Effector memory CD4-positive, alpha-beta T cell (primary cell): Measurements from ENCODE around the gene TSEN54.
A peak's percentile ranks its signal among the peaks of the same experiment; 100 is the strongest.
"Not testable (repeated sequence)": the region's sequence is repeated elsewhere in the genome, so short reads cannot be mapped to it uniquely, and the experiment has no call there.

Experiments
- DNase-seq, 3 donors: peaks; one replicate each; pipeline ENCODE4 v3.0.0-alpha.2; 2020
- H3K27ac ChIP-seq: 2 replicates; pipeline ENCODE4 v1.7.0; 2013; ENCODE audit warnings: mild to moderate bottlenecking, low read length, moderate library complexity; ENCODE audit not compliant: insufficient read depth, poor library complexity, severe bottlenecking
- H3K27me3 ChIP-seq: replicated peaks from 2 replicates; pipeline ENCODE4 v1.7.0; 2013; ENCODE audit warnings: mild to moderate bottlenecking, low read length; ENCODE audit not compliant: insufficient read depth, control insufficient read depth, poor library complexity, severe bottlenecking
- H3K36me3 ChIP-seq: 2 replicates; pipeline ENCODE4 v1.7.0; 2013; ENCODE audit warnings: mild to moderate bottlenecking, low read length, moderate library complexity; ENCODE audit not compliant: control insufficient read depth, insufficient read depth
- H3K4me1 ChIP-seq: 2 replicates; pipeline ENCODE4 v1.7.0; 2013; ENCODE audit warnings: low read length, mild to moderate bottlenecking; ENCODE audit not compliant: control insufficient read depth, insufficient read depth, poor library complexity, severe bottlenecking
- H3K4me3 ChIP-seq: 2 replicates; pipeline ENCODE4 v1.7.0; 2013; ENCODE audit warnings: low read length, low read depth, mild to moderate bottlenecking; ENCODE audit not compliant: insufficient read depth, poor library complexity, severe bottlenecking
- H3K9me3 ChIP-seq: 2 replicates; pipeline ENCODE4 v1.7.0; 2013; ENCODE audit warnings: mild to moderate bottlenecking, low read length, moderate library complexity; ENCODE audit not compliant: control insufficient read depth

Gene TSEN54

DNA sequence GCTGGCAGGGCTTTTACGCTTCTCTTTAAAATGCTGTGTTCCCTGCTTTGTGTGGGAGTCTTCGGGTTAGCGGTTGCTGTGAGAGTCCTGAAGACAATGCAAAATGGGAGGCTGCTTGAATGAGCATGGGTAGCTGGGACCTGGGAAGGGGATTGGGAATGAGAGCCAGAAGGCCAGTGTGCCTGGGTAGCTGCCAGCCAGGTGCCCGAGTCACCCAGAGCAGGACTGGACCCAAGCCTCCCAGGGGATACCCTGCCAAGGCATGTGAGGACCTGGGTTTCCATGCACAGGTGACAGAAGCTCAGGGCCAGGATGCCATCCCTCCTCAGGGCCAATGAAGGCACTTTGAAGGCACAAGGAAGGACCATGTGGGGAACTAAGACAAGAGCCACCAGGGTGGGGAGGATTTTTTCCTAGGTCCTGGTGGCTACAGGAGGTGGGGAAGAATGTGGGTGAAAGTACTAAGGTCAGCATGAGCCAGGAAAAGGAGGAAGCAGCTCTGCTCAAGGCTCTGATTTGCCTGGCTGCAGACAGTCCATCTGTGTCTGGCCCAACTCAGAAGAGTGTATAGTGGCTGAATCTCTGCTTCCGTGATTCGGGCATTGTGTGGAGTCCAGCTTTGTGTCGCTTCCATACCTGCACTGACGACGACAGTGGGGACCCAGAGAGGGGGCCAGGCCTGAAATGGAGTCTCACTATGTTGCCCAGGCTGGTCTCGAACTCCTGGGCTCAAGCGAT lies 39.4 kb upstream of the TSEN54 start:
- no peak overlapping the region for H3K4me3 ChIP-seq
- H3K27me3 ChIP-seq = no peaks in the 10 kb centered on the region
- peaks cover 22% of the 10 kb centered on the region for H3K36me3 ChIP-seq
- no peaks in the 10 kb centered on the region for H3K9me3 ChIP-seq
- no peaks in the 10 kb centered on the region for H3K4me1 ChIP-seq
- H3K27ac ChIP-seq = no peak overlapping the region
- DNase-seq = no peak

DNA sequence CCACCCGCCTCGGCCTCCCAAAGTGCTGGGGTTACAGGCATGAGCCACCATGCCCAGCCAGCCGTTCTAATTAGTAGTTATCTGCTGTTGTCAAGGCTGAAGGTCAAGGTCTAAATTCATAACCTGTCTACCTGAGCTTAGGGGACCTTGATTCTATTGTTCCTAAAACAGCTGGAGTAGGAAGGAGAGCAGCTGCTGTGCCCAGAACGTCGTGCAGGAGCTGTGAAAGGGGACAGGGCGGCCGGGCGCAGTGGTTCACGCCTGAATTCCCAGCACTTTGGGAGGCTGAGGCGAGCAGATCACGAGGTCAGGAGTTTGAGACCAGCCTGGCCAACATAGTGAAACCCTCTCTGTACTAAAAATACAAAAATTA lies 38.9 kb upstream of the TSEN54 start:
- H3K4me1 ChIP-seq, H3K27ac ChIP-seq, H3K4me3 ChIP-seq, H3K27me3 ChIP-seq, DNase-seq, H3K9me3 ChIP-seq: not testable (repeated sequence)
- peaks cover 16% of the 10 kb centered on the region for H3K36me3 ChIP-seq

DNA sequence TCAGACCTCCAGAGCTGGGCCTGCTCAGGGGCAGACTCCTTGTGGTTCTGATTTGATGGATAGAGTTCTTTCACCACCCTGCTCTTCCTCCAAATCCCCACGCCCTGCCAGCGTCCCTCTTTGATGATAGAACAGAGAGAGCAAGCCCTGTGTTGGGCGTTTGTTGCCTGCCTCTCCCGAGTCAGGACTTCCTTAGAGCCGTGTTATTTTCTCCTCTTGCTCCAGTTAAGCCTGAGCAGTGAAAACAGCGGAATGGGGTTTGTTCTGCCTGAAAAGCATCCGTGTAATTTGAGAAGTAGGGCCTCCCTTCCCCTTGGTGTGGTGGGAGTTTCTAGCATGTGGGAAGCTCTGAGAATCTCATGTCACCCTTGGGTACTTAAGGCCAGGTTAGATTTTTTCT lies 37.8 kb upstream of the TSEN54 start:
- H3K36me3 ChIP-seq = peaks cover 9% of the 10 kb centered on the region
- no peaks in the 10 kb centered on the region for H3K4me1 ChIP-seq
- no peak overlapping the region for H3K27ac ChIP-seq
- H3K9me3 ChIP-seq = no peaks in the 10 kb centered on the region
- H3K4me3 ChIP-seq = no peak overlapping the region
- no peaks in the 10 kb centered on the region for H3K27me3 ChIP-seq
- DNase-seq = no peak

DNA sequence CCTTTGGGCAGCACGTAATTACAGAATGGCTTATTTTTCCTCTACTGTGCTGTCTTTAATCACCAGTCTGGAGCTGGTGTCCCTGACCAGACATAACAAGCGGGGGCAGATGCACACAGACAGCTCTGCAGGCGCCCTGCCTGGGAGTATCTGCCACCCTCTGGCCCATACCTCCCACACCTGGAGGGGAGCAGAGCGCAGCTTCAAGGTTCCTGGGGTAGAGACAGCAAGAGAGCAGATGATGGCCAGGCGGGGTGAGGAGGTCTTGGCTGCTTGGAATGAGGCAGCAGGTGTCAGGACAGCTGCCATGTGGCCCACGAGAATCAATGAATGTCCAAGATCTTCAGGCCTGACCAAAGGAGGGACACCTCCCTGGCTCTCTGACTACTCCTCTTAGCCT lies 36.0 kb upstream of the TSEN54 start:
- no peaks in the 10 kb centered on the region for H3K27me3 ChIP-seq
- H3K9me3 ChIP-seq = no peaks in the 10 kb centered on the region
- H3K27ac ChIP-seq = no peak overlapping the region
- H3K4me1 ChIP-seq = no peaks in the 10 kb centered on the region
- no peak overlapping the region for H3K4me3 ChIP-seq
- peaks cover 4% of the 10 kb centered on the region for H3K36me3 ChIP-seq
- no peak for DNase-seq

DNA sequence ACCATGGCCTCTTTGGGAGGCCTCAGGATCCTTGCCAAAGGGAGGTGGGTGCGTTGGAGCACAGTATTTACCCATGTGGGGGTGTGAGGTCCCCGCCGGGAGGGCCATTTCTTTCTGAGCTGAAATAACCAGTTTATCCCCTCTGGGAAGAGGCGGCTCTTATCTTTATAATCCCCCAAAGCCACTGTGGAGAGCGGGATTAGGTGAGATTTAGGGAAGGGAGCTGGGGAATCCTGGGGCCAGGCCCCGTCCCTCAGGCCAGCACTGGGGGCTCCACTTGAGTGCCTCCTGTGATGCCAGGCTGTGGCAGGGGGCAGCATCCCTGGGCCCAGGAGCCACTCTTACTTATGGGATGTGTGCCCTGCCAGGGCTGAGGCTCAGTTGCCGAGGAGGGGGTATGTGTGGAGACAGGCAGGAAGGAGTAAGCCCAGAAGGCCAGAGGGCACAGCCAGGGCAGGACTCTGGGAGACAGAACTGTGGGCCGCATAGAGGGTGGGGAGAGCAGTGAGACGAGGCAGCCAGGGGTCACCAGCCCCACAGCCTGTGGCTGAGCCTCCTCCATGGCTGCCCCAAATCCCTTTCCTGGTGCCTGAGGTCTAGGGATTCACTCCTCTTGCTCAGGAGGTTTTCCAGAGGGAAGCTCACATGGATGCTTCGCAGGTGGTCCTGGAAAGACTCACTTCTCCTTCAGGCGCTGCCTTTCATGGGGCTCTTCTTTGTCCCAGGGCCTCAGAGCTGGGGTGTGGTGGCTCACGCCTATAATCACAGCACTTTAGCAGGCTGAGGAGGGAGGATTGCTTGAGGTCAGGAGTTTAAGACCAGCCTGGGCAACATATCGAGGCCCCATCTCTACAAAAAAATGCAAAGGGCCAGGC lies 34.9 kb upstream of the TSEN54 start:
- Histone ChIP-seq H3K27ac (no peak overlapping the region), H3K9me3 (no peaks in the 10 kb centered on the region), H3K27me3 (no peaks in the 10 kb centered on the region), H3K36me3 (peaks cover 4% of the 10 kb centered on the region), H3K4me3 (no peak overlapping the region), H3K4me1 (no peaks in the 10 kb centered on the region)
- no peak for DNase-seq

DNA sequence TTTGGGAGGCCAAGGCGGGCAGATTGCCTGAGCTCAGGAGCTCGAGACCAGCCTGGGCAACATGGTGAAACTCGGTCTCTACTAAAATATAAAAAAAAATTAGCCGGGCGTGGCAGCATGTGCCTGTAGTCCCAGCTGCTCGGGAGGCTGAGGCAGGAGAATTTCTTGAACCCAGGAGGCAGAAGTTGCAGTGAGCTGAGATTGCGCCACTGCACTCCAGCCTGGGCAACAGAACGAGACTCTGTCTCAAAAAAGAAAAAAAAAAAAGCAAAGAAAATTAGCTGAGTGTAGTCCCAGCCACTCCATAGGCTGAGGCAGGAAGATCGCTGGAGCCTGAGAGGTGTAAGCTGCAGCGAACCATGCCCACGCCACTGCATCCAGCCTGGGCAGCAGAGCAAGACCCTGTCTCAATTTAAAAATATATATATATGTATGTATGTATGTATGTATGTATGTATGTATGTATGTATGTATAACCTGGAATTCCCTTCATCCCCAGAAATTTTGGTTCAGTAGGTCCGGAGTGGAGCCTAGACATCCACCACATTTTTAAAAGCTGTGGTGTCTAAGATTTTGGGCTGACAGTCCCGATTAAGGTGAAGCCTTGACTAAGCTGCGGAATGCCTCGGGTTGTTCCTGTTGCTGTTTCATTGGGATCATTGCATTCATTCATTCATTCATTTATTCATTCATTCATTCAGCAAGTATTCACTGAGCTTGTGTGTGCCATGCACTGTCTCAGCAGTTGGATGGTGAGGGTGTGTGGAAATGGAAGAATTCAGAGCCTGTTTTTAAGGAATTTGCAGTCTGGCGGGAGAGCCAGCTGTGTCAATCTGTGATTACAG lies 34.0 kb upstream of the TSEN54 start:
- Histone ChIP-seq H3K27me3 (no peaks in the 10 kb centered on the region), H3K4me1 (peaks cover 7% of the 10 kb centered on the region), H3K27ac (no peak overlapping the region), H3K36me3 (no peaks in the 10 kb centered on the region), H3K9me3 (no peaks in the 10 kb centered on the region), H3K4me3 (no peak overlapping the region)
- no peak for DNase-seq

DNA sequence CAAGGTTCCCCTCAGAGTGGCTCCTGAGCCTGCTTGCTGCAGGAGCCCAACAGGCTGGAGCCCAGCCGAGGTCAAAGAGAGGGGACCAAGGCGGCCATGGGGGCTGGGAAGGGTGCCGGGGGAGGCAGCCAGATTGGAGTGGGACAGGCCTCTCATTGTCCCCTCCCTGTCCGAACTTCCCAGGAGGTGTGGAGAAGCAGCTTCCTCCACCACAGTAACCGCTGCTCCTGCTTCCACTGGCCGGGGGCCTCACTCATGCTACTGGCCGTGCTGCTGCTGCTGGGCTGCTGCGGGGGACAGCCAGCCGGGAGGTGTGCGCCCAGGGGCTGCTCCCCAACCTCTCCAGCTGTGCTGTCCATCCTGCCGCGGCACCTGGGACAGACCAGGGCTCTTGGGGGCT lies 30.6 kb upstream of the TSEN54 start:
- Histone ChIP-seq H3K27me3 (no peaks in the 10 kb centered on the region), H3K9me3 (no peaks in the 10 kb centered on the region), H3K4me1 (peaks cover 16% of the 10 kb centered on the region), H3K4me3 (no peak overlapping the region), H3K27ac (no peak overlapping the region), H3K36me3 (no peaks in the 10 kb centered on the region)
- no peak for DNase-seq

DNA sequence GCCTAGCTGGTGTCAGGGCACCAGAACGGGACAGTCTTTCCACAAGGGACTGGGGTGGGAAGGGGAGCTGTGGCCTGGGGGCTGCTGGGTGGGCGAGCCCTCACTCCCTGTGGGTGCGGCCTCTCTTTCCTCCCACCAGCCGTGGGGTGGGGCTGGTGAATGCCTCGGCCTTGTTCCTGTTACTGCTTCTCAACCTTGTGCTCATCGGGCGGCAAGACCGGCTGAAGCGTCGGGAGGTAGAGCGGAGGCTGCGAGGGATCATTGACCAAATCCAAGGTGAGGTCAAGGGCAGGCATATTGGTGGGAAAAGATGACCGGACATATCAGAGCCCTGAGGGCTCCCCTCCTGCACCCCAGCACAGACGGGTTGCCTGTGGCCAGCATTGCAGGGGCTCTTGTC lies 30.2 kb upstream of the TSEN54 start:
- DNase-seq = no peak
- no peaks in the 10 kb centered on the region for H3K9me3 ChIP-seq
- no peak overlapping the region for H3K27ac ChIP-seq
- peaks cover 16% of the 10 kb centered on the region for H3K4me1 ChIP-seq
- H3K4me3 ChIP-seq = no peak overlapping the region
- no peaks in the 10 kb centered on the region for H3K36me3 ChIP-seq
- no peaks in the 10 kb centered on the region for H3K27me3 ChIP-seq

DNA sequence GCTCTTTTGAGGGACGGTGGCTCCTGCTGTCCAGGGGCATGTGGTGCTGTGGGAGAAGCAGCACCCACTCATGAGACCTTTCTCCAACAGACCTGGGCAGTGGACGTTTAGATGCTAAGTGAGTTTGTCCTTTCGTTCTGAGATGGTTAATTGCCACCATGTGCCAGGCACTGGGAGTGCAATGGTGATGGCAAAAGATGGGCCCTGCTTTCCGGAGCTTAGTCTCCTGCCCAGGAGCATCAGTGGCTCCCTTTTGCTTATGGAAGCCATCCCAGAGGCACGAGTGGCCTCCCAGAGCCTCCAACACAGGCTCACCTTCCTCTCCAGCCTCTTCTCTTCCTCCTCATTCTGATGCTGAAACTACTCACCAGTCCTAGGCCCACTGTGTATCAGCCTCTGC lies 29.4 kb upstream of the TSEN54 start:
- Histone ChIP-seq H3K4me3 (peak overlapping the region; percentile 20), H3K27ac (peak overlapping the region; percentile 55), H3K9me3 (no peaks in the 10 kb centered on the region)

More for the DNA sequence above, 29.4 kb upstream of the TSEN54 start:
- H3K36me3 ChIP-seq = peaks cover 5% of the 10 kb centered on the region
- no peaks in the 10 kb centered on the region for H3K27me3 ChIP-seq
- peaks cover 16% of the 10 kb centered on the region for H3K4me1 ChIP-seq
- DNase-seq = no peak
